HEK293 (cell line): ENCODE measurements around the gene HOXB4.

ENCODE experiments used
- CTCF ChIA-PET: fragments of 350-600 bp; formaldehyde crosslinking; extraction: SDS; loops from one replicate; lab custom pipeline; 2021; ENCODE audit warnings: antibody characterized with exemption; lab: Yijun Ruan, JAX
- POLR2A ChIA-PET: fragments of 300-600 bp; formaldehyde crosslinking; extraction: SDS; loops from one replicate; lab custom pipeline; 2020; ENCODE audit warnings: antibody characterized with exemption, inconsistent platforms; lab: Yijun Ruan, JAX
- H3K27ac ChIP-seq: fragments of 200-500 bp; sonication (Bioruptor generic); 2 replicates; pipeline ENCODE4 v1.5.1; 2014; ENCODE audit warnings: low read depth, low read length, control low read depth, inconsistent platforms; ENCODE audit errors: extremely low read depth
- H3K36me3 ChIP-seq, 2 experiments: fragments of 200-500 bp in 1 of 2; sonication (Bioruptor generic) in 1 of 2; 1 replicate in 1 of 2; 2 replicates in 1 of 2; pipeline ENCODE4 v1.5.1; 2014 to 2017; ENCODE audit warnings: inconsistent platforms in 2 of 2, low read length in 2 of 2; ENCODE audit not compliant: control insufficient read depth in 2 of 2, insufficient read depth in 1 of 2
- H3K4me1 ChIP-seq: fragments of 200-500 bp; sonication (Bioruptor generic); 2 replicates; pipeline ENCODE4 v1.5.1; 2014; ENCODE audit warnings: mild to moderate bottlenecking, low read length, inconsistent platforms; ENCODE audit not compliant: control insufficient read depth, insufficient read depth
- H3K4me3 ChIP-seq: 2 replicates; pipeline ENCODE4 v1.5.1; 2011; ENCODE audit warnings: low read depth, mild to moderate bottlenecking, control low read depth, low read length, moderate library complexity
- H3K9me3 ChIP-seq: fragments of 200-500 bp; sonication (Bioruptor generic); 2 replicates; pipeline ENCODE4 v1.5.1; 2014; ENCODE audit warnings: low read depth, low read length, inconsistent platforms; ENCODE audit not compliant: control insufficient read depth, insufficient read depth
- BCL11A ChIP-seq: fragments of 450-650 bp; formaldehyde crosslinking; IDR thresholded peaks from 2 replicates; pipeline ENCODE4 v1.5.1; 2016; ENCODE audit warnings: low read depth, missing biosample characterization, missing genetic modification characterization
- CTCF ChIP-seq: fragments of 450-650 bp; formaldehyde crosslinking; IDR thresholded peaks from 2 replicates; pipeline ENCODE4 v1.5.1; 2016; ENCODE audit warnings: missing biosample characterization, missing genetic modification characterization
- KLF8 ChIP-seq: fragments of 450-650 bp; formaldehyde crosslinking; IDR thresholded peaks from 2 replicates; pipeline ENCODE4 v1.5.1; 2016; ENCODE audit warnings: missing biosample characterization, missing genetic modification characterization
- PATZ1 ChIP-seq: fragments of 450-650 bp; formaldehyde crosslinking; IDR thresholded peaks from 2 replicates; pipeline ENCODE4 v1.5.1; 2016; ENCODE audit warnings: missing biosample characterization, missing genetic modification characterization
- REST ChIP-seq: fragments of 450-650 bp; formaldehyde crosslinking; IDR thresholded peaks from 2 replicates; pipeline ENCODE4 v1.5.1; 2016; ENCODE audit warnings: missing biosample characterization, missing genetic modification characterization
- ZBTB1 ChIP-seq: fragments of 450-650 bp; formaldehyde crosslinking; IDR thresholded peaks from 2 replicates; pipeline ENCODE4 v1.5.1; 2016; ENCODE audit warnings: missing biosample characterization, missing genetic modification characterization
- ZBTB11 ChIP-seq: fragments of 450-650 bp; formaldehyde crosslinking; conservative IDR thresholded peaks from 2 replicates; pipeline ENCODE4 v1.5.1; 2016; ENCODE audit warnings: low read depth, missing biosample characterization, missing genetic modification characterization
- ZBTB20 ChIP-seq: fragments of 450-650 bp; formaldehyde crosslinking; IDR thresholded peaks from 2 replicates; pipeline ENCODE4 v1.5.1; 2016; ENCODE audit warnings: missing biosample characterization, missing genetic modification characterization
- ZBTB48 ChIP-seq: fragments of 450-650 bp; formaldehyde crosslinking; IDR thresholded peaks from 2 replicates; pipeline ENCODE4 v1.5.1; 2016; ENCODE audit warnings: missing biosample characterization, missing genetic modification characterization
- ZEB2 ChIP-seq: fragments of 450-650 bp; formaldehyde crosslinking; IDR thresholded peaks from 2 replicates; pipeline ENCODE4 v1.5.1; 2016; ENCODE audit warnings: missing biosample characterization, missing genetic modification characterization
- ZFP37 ChIP-seq: fragments of 450-650 bp; formaldehyde crosslinking; IDR thresholded peaks from 2 replicates; pipeline ENCODE4 v1.5.1; 2016; ENCODE audit warnings: missing biosample characterization, missing genetic modification characterization
- ZNF23 ChIP-seq: fragments of 450-650 bp; formaldehyde crosslinking; IDR thresholded peaks from 2 replicates; pipeline ENCODE4 v1.5.1; 2016; ENCODE audit warnings: missing biosample characterization, missing genetic modification characterization, borderline replicate concordance
- ZNF335 ChIP-seq: fragments of 450-650 bp; formaldehyde crosslinking; conservative IDR thresholded peaks from 2 replicates; pipeline ENCODE4 v1.5.1; 2016; ENCODE audit warnings: missing biosample characterization, missing genetic modification characterization
- ZNF449 ChIP-seq: fragments of 450-650 bp; formaldehyde crosslinking; IDR thresholded peaks from 2 replicates; pipeline ENCODE4 v1.5.1; 2017; ENCODE audit warnings: missing biosample characterization, mild to moderate bottlenecking, missing genetic modification characterization, moderate library complexity
- ZNF514 ChIP-seq: fragments of 450-650 bp; formaldehyde crosslinking; IDR thresholded peaks from 2 replicates; pipeline ENCODE4 v1.5.1; 2016; ENCODE audit warnings: missing biosample characterization, missing genetic modification characterization
- ZNF585B ChIP-seq: fragments of 450-650 bp; formaldehyde crosslinking; IDR thresholded peaks from 2 replicates; pipeline ENCODE4 v1.5.1; 2016; ENCODE audit warnings: missing biosample characterization, missing genetic modification characterization
- ZNF629 ChIP-seq: fragments of 450-650 bp; formaldehyde crosslinking; IDR thresholded peaks from 2 replicates; pipeline ENCODE4 v1.5.1; 2017; ENCODE audit warnings: missing biosample characterization, missing genetic modification characterization
- TF ChIP-seq, protein P1 (sequence below): fragments of 450-650 bp; formaldehyde crosslinking; optimal IDR thresholded peaks from 2 replicates; pipeline ENCODE3; 2016; ENCODE audit warnings: missing biosample characterization, mild to moderate bottlenecking, missing genetic modification characterization

The HOXB4 gene

GRCh38 chr17:48543107-48543853 lies 34.9 kb downstream of the HOXB4 start:
- ChIA-PET POLR2A (interaction anchor here (0.5 to 2.3 kb wide), 5 partner anchors 12 to 245 kb away, joined by 3 to 17 read pairs (median 5); partner anchors contain the start of gene HOXB4), CTCF (interaction anchor here (0.6 to 2.6 kb wide), 7 partner anchors 21 to 225 kb away, joined by 3 to 9 read pairs (median 3); no protein-coding TSS in a partner anchor)
- Histone ChIP-seq H3K4me1 (peaks cover 36% of the 10 kb centered on the region), H3K9me3 (no peaks in the 10 kb centered on the region), H3K4me3 (peak overlapping the region; percentile 79), H3K27ac (peak overlapping the region; percentile 100), H3K36me3 (peaks cover 0 to 11% of the 10 kb centered on the region in 2 experiments; a peak in 2 of 3 replicates)
- TF ChIP-seq ZBTB20 = peak; percentile 66
- TF ChIP-seq CTCF (tag by site-specific recombination) = peak; percentile 61
- peak; percentile 80 for TF ChIP-seq ZNF449 (tag by site-specific recombination)
- no peak for TF ChIP-seq ZNF585B (tag by site-specific recombination)
- peak; percentile 24; the same call in 1 of the 2 replicates for TF ChIP-seq ZEB2 (tag by site-specific recombination)
- no peak for TF ChIP-seq ZNF23 (tag by site-specific recombination)
- TF ChIP-seq REST (tag by site-specific recombination) = peak; percentile 39; the same call in 1 of the 2 replicates
- TF ChIP-seq ZNF629 = peak; percentile 25; the same call in 1 of the 2 replicates
- no peak for TF ChIP-seq ZNF514 (tag by site-specific recombination)
- TF ChIP-seq ZFP37 = peak; percentile 50; the same call in 1 of the 2 replicates
- no peak for TF ChIP-seq ZBTB1
- 0 out of 2 replicates have a peak, but pooled peaks have one; percentile 32 for TF ChIP-seq ZBTB48 (tag by site-specific recombination)
- TF ChIP-seq, protein P1, sequence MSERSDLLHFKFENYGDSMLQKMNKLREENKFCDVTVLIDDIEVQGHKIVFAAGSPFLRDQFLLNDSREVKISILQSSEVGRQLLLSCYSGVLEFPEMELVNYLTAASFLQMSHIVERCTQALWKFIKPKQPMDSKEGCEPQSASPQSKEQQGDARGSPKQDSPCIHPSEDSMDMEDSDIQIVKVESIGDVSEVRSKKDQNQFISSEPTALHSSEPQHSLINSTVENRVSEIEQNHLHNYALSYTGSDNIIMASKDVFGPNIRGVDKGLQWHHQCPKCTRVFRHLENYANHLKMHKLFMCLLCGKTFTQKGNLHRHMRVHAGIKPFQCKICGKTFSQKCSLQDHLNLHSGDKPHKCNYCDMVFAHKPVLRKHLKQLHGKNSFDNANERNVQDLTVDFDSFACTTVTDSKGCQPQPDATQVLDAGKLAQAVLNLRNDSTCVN (tag by site-specific recombination) = peak; percentile 91
- peak; percentile 26; the same call in 1 of the 2 replicates for TF ChIP-seq KLF8 (tag by site-specific recombination)
- TF ChIP-seq ZNF335 (tag by site-specific recombination) = peak; percentile 90
- TF ChIP-seq PATZ1 (tag by site-specific recombination) = peak; percentile 55; the same call in 1 of the 2 replicates
- peak; percentile 21; the same call in 1 of the 2 replicates for TF ChIP-seq BCL11A (tag by site-specific recombination)
- TF ChIP-seq ZBTB11 (tag by site-specific recombination) = 0 out of 2 replicates have a peak, but pooled peaks have one; percentile 22
